Ishikawa (cell line): Measurements from ENCODE around the gene TMIE.

ENCODE experiments used
- CEBPB ChIP-seq: IDR thresholded peaks from 2 replicates; pipeline ENCODE4 v1.6.1; 2012
- CREB1 ChIP-seq: IDR thresholded peaks from 2 replicates; pipeline ENCODE4 v1.6.1; 2012; ENCODE audit warnings: low read depth
- EGR1 ChIP-seq: IDR thresholded peaks from 2 replicates; pipeline ENCODE4 v1.6.1; 2012
- EP300 ChIP-seq: IDR thresholded peaks from 2 replicates; pipeline ENCODE4 v1.6.1; 2012; ENCODE audit warnings: borderline replicate concordance
- FOXM1 ChIP-seq: IDR thresholded peaks from 2 replicates; pipeline ENCODE4 v1.6.1; 2012; ENCODE audit warnings: low read depth, borderline replicate concordance
- NFIC ChIP-seq: IDR thresholded peaks from 2 replicates; pipeline ENCODE4 v1.6.1; 2012
- RAD21 ChIP-seq: IDR thresholded peaks from 2 replicates; pipeline ENCODE4 v1.6.1; 2012; ENCODE audit warnings: low read depth
- TAF1 ChIP-seq: IDR thresholded peaks from 2 replicates; pipeline ENCODE4 v1.6.1; 2012; ENCODE audit warnings: low read depth, mild to moderate bottlenecking
- TCF12 ChIP-seq: IDR thresholded peaks from 2 replicates; pipeline ENCODE4 v1.6.1; 2012; ENCODE audit warnings: low read depth
- TEAD4 ChIP-seq: IDR thresholded peaks from 2 replicates; pipeline ENCODE4 v1.6.1; 2012
- YY1 ChIP-seq: IDR thresholded peaks from 2 replicates; pipeline ENCODE4 v1.6.1; 2012; ENCODE audit warnings: low read depth
- ZBTB7A ChIP-seq: IDR thresholded peaks from 2 replicates; pipeline ENCODE4 v1.6.1; 2012; ENCODE audit warnings: low read depth
- TF ChIP-seq, protein P1 (sequence below): IDR thresholded peaks from 2 replicates; pipeline ENCODE4 v1.6.1; 2012
- TF ChIP-seq, protein P2 (sequence below): IDR thresholded peaks from 2 replicates; pipeline ENCODE4 v1.6.1; 2012; ENCODE audit warnings: low read depth, mild to moderate bottlenecking
- TF ChIP-seq, protein P3 (sequence below): IDR thresholded peaks from 2 replicates; pipeline ENCODE4 v1.6.1; 2012

Gene TMIE

DNA sequence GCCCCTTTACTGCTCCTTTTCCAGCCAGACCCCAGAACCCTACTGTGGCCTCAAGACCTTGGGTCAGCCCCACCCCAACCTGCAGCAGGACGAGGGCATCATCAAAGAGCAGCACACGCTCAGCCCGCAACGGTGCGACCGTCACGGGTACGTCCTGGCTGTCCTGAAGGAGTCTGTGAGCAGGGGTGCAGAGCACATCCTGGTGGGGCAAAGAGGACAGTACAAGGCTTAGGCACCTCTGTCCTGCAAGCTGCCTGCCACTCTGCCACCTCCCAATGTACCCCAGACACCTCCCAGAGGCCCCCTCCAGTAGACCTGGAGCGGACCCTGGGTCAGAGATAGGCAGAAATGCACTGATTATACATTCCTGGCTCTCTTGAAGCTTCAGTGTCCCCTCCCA is 15.7 kb upstream of the TMIE start:
- TF ChIP-seq ZBTB7A (no peak), TEAD4 (no peak), EGR1 (no peak), CREB1 (no peak), CEBPB (no peak), FOXM1 (no peak), TCF12 (no peak), TAF1 (no peak), EP300 (no peak), YY1 (no peak), NFIC (no peak)
- TF ChIP-seq, protein P1, sequence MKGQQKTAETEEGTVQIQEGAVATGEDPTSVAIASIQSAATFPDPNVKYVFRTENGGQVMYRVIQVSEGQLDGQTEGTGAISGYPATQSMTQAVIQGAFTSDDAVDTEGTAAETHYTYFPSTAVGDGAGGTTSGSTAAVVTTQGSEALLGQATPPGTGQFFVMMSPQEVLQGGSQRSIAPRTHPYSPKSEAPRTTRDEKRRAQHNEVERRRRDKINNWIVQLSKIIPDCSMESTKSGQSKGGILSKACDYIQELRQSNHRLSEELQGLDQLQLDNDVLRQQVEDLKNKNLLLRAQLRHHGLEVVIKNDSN = no peak
- TF ChIP-seq, protein P2, sequence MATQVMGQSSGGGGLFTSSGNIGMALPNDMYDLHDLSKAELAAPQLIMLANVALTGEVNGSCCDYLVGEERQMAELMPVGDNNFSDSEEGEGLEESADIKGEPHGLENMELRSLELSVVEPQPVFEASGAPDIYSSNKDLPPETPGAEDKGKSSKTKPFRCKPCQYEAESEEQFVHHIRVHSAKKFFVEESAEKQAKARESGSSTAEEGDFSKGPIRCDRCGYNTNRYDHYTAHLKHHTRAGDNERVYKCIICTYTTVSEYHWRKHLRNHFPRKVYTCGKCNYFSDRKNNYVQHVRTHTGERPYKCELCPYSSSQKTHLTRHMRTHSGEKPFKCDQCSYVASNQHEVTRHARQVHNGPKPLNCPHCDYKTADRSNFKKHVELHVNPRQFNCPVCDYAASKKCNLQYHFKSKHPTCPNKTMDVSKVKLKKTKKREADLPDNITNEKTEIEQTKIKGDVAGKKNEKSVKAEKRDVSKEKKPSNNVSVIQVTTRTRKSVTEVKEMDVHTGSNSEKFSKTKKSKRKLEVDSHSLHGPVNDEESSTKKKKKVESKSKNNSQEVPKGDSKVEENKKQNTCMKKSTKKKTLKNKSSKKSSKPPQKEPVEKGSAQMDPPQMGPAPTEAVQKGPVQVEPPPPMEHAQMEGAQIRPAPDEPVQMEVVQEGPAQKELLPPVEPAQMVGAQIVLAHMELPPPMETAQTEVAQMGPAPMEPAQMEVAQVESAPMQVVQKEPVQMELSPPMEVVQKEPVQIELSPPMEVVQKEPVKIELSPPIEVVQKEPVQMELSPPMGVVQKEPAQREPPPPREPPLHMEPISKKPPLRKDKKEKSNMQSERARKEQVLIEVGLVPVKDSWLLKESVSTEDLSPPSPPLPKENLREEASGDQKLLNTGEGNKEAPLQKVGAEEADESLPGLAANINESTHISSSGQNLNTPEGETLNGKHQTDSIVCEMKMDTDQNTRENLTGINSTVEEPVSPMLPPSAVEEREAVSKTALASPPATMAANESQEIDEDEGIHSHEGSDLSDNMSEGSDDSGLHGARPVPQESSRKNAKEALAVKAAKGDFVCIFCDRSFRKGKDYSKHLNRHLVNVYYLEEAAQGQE = no peak
- TF ChIP-seq, protein P3, sequence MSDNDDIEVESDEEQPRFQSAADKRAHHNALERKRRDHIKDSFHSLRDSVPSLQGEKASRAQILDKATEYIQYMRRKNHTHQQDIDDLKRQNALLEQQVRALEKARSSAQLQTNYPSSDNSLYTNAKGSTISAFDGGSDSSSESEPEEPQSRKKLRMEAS = no peak

DNA sequence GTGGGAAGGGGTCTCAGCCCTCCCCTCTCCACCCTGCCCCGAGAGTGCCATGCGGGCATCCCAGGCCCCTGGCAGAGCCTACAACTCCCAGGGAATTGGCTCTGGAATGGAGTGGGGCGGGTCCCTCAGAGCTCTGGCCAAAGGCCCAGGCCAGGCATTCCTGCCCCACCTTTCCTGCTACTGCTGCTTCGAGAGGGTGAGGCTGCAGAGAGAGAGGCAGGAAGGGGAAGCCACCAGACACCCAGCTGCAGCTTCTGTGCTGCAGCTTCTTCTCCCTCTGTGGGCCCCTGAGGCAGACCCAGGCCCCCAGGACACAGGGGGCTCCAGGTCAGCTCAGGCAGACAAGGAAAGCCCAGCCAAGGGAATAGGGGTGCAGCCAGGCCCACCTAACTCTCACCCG is 10.4 kb upstream of the TMIE start:
- TF ChIP-seq TEAD4 (peak; percentile 74), CEBPB (no peak), TCF12 (no peak; the same call in 1 of the 2 replicates), NFIC (peak; percentile 67; the same call in 1 of the 2 replicates), ZBTB7A (0 out of 2 replicates have a peak, but pooled peaks have one; percentile 51)
- TF ChIP-seq, protein P1 = no peak

DNA sequence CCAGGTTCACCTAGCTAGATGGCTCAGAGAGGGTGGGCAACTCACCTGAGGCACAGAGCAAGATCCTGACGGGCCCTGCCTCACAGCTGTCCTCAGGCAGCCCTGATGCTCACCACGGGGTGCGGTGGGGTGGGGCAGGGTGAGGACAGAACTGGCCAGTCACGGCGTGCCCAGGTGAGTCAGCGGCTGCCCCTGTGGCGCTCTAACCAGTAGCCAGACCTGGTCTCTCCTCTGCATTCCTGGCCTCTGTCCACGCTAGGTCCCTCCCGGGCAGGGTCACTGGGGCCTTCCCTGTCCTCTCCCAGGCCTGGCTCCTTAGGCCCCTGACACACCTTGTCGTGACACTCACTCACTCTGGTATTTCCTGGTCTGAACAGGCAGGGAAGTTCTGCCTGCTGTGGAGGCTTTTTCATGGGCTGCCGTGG is 8.6 kb upstream of the TMIE start:
- TF ChIP-seq TAF1 = peak; percentile 41; the same call in 1 of the 2 replicates
- TF ChIP-seq, protein P2 = no peak
- TF ChIP-seq EGR1 = no peak
- TF ChIP-seq TCF12 = peak; percentile 86
- TF ChIP-seq, protein P3 = peak; percentile 65
- peak; percentile 57; the same call in 1 of the 2 replicates for TF ChIP-seq ZBTB7A
- TF ChIP-seq NFIC = peak; percentile 82
- peak; percentile 64; the same call in 1 of the 2 replicates for TF ChIP-seq YY1
- no peak for TF ChIP-seq RAD21
- TF ChIP-seq, protein P1 = peak; percentile 63
- 0 out of 2 replicates have a peak, but pooled peaks have one; percentile 6 for TF ChIP-seq CREB1
- peak; percentile 81 for TF ChIP-seq EP300
- TF ChIP-seq TEAD4 = peak; percentile 93

DNA sequence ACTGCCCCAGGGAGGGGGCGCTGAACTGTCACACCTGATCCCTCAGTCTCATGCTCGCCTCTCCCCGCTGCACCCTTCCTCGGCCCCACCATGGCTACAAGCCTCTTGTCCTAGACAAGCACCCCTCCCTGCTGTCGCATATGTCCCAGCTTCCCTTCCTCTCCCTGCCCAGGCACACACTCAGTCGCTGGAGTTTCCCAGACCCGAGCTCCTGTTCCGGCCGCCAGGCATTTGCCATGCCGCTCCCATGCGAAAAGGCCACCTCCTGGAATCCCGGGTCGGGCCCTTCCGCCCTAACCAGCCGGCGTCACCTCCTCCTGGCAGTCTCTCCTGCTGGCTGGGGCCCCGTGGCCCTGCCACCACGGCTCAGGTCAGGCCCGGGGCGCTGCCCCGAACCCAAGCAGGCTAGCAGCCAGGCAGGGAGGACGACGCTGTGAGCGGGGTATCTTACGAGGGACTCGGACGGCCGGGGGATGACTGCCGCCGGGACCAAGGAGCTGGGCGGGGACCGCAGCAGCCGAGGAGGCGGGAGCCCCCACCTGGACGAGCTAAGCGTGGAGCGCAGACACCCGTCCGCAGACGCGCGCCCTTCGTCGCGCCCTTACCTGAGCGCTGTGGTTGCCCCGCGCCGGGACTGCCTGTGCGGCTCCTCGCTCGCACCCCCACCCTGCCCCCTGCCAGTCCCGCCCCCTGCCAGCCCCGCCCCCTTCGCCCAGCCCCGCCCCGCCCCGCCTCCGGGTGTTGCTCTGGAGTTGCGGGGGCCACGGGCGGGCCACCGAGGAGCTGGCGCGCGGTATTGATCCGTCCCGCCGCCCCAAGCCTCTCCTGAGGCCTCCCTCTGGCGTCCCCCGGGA is 7.9 kb upstream of the TMIE start, which contains the start of gene ALS2CL:
Gene ALS2CL, minus strand, starts transcription at position 642 of the 854 bp plus-strand sequence. CDS start 4,239 bp downstream, outside the sequence.
- 0 out of 2 replicates have a peak, but pooled peaks have one; percentile 9 for TF ChIP-seq CREB1
- TF ChIP-seq FOXM1 = no peak
- TF ChIP-seq EP300 = no peak
- peak; percentile 33; the same call in 1 of the 2 replicates for TF ChIP-seq TAF1
- TF ChIP-seq, protein P3 = peak; percentile 43

DNA sequence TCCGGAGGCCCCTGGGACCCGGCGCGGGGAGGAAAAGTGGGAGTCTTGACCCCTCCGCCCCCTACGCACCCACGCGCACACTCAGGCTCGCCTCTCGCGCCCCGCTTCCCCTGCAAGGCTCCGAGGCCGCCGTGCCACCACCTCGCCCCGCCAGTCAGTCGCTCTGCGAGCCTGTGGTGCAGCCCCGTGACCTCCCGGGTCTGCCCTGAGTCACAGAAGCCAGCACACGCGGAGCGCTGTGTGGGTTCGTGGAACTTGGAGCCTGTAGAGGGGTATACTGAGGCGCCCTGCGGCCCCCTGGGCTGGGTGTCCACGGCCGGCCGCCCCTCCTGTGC is 7.3 kb upstream of the TMIE start:
- TF ChIP-seq CEBPB (no peak), NFIC (no peak), TCF12 (no peak), RAD21 (no peak), EP300 (no peak), TEAD4 (no peak)
- TF ChIP-seq, protein P1 = no peak
- TF ChIP-seq, protein P3 = no peak; the same call in 1 of the 2 replicates
